CD8-positive, alpha-beta memory T cell (primary cell): ENCODE data around the gene MTM1. TPM values are rescaled to one million over a fixed set of nuclear protein-coding genes. Genes with fewer than 3 reads are reported as not detected.

Experiments used
- CTCF ChIA-PET: fragments of 350-600 bp; sonication (Branson Sonifier 250); formaldehyde crosslinking; loops from one replicate; lab custom pipeline; 2021; ENCODE audit warnings: antibody characterized with exemption; lab: Charles Lee
- POLR2A ChIA-PET: fragments of 350-600 bp; sonication (Branson Sonifier 250); formaldehyde crosslinking; loops from one replicate; lab custom pipeline; 2021; ENCODE audit warnings: antibody characterized with exemption; lab: Charles Lee
- DNase-seq, 5 donors: peaks; one replicate each; pipeline versions ENCODE4 v3.0.0 to v3.0.0-alpha.2; 2020 to 2022; ENCODE audit warnings: mixed read lengths in 1 of 5
- H3K27ac ChIP-seq: one replicate; pipeline ENCODE4 v1.7.0; 2013; ENCODE audit warnings: low read depth, mild to moderate bottlenecking, low read length, moderate library complexity
- H3K27me3 ChIP-seq: 2 replicates; pipeline ENCODE4 v1.7.0; 2013; ENCODE audit warnings: low read length, mild to moderate bottlenecking; ENCODE audit not compliant: insufficient read depth, poor library complexity, severe bottlenecking
- H3K36me3 ChIP-seq: 2 replicates; pipeline ENCODE4 v1.7.0; 2013; ENCODE audit warnings: mild to moderate bottlenecking, low read length, moderate library complexity; ENCODE audit not compliant: insufficient read depth
- H3K4me1 ChIP-seq: 2 replicates; pipeline ENCODE4 v1.7.0; 2013; ENCODE audit warnings: mild to moderate bottlenecking, low read length, moderate library complexity; ENCODE audit not compliant: insufficient read depth
- H3K4me3 ChIP-seq: 2 replicates; pipeline ENCODE4 v1.7.0; 2013; ENCODE audit warnings: mild to moderate bottlenecking, low read length
- H3K9me3 ChIP-seq: 2 replicates; pipeline ENCODE4 v1.7.0; 2013; ENCODE audit warnings: mild to moderate bottlenecking, low read length
- H3K27ac Mint-ChIP-seq, 8 donors: one replicate each; pipeline ENCODE4 v1.8.0; 2020 to 2021; ENCODE audit warnings: mixed read lengths in 8 of 8, mild to moderate bottlenecking in 6 of 8, inconsistent platforms in 3 of 8, moderate library complexity in 3 of 8
- H3K27me3 Mint-ChIP-seq, 2 donors: one replicate each; pipeline ENCODE4 v1.8.0; 2020 to 2021; ENCODE audit warnings: mixed read lengths in 2 of 2, mild to moderate bottlenecking in 1 of 2, moderate library complexity in 1 of 2
- H3K36me3 Mint-ChIP-seq, 3 donors: one replicate each; pipeline ENCODE4 v1.8.0; 2020 to 2021; ENCODE audit warnings: mixed read lengths in 3 of 3, inconsistent platforms in 1 of 3, mild to moderate bottlenecking in 1 of 3
- H3K4me1 Mint-ChIP-seq, 3 donors: one replicate each; pipeline ENCODE4 v1.8.0; 2020 to 2021; ENCODE audit warnings: mixed read lengths in 3 of 3, inconsistent platforms in 1 of 3, mild to moderate bottlenecking in 1 of 3
- H3K4me3 Mint-ChIP-seq, 7 donors: one replicate each; pipeline ENCODE4 v1.8.0; 2020 to 2021; ENCODE audit warnings: mixed read lengths in 7 of 7, mild to moderate bottlenecking in 6 of 7, moderate library complexity in 4 of 7, inconsistent platforms in 2 of 7
- H3K9me3 Mint-ChIP-seq, 5 donors: one replicate each; pipeline ENCODE4 v1.8.0; 2020 to 2022; ENCODE audit warnings: mixed read lengths in 5 of 5, mild to moderate bottlenecking in 3 of 5, moderate library complexity in 2 of 5, inconsistent platforms in 1 of 5
- polyA plus RNA-seq: library from polyadenylated mRNA; unstranded; fragments of 300-500 nt; fragmentation: Illumina TruSeq; gene quantifications from one replicate; pipeline ENCODE4 v1.2.3, GENCODE V29; 2021
- total RNA-seq, 2 experiments: library from RNA; stranded (reverse); gene quantifications; one replicate each; pipeline ENCODE4 v1.2.3, GENCODE V29; 2021

MTM1 gene
- total and polyA plus RNA-seq, 3 experiments from 2014 or later: 13.6 to 19.5 (median 16.6) TPM

- H3K27me3 ChIP-seq: no peaks in the 10 kb centered on the region
- H3K9me3 ChIP-seq: no peaks in the 10 kb centered on the region
- H3K27ac Mint-ChIP-seq: peak overlapping the region in 1 of 8 donors; percentile 68
- no peaks in the 10 kb centered on the region for H3K9me3 Mint-ChIP-seq
- H3K4me3 Mint-ChIP-seq: no peak overlapping the region
- H3K27ac ChIP-seq: no peak overlapping the region
- ChIA-PET CTCF (interaction anchor here (0.7 to 1.0 kb wide), 2 partner anchors 26 to 155 kb away, joined by 3 read pairs; no protein-coding TSS in a partner anchor), POLR2A (no interaction called here)
- H3K4me1 ChIP-seq: peaks cover 23% of the 10 kb centered on the region
- H3K36me3 Mint-ChIP-seq: no peaks in the 10 kb centered on the region
- H3K36me3 ChIP-seq: no peaks in the 10 kb centered on the region
- H3K4me3 ChIP-seq: no peak overlapping the region
- peaks cover 11 to 25% (median 24%) of the 10 kb centered on the region in 3 donors for H3K4me1 Mint-ChIP-seq
- DNase-seq: no peak
- H3K27me3 Mint-ChIP-seq: peaks cover 0 to 1% of the 10 kb centered on the region in 2 donors
Measured at GRCh38 chrX:150544222-150544787, 24.1 kb upstream of the MTM1 start.

GRCh38 chrX:150544835-150545770 lies 23.3 kb upstream of the MTM1 start:
- Mint-ChIP-seq H3K27me3 (peaks cover 0 to 4% of the 10 kb centered on the region in 2 donors), H3K27ac (no peak overlapping the region), H3K36me3 (no peaks in the 10 kb centered on the region), H3K4me1 (peaks cover 11 to 25% (median 24%) of the 10 kb centered on the region in 3 donors), H3K9me3 (no peaks in the 10 kb centered on the region), H3K4me3 (no peak overlapping the region)
- no peak overlapping the region for H3K4me3 ChIP-seq
- H3K9me3 ChIP-seq: no peaks in the 10 kb centered on the region
- ChIA-PET POLR2A (interaction anchor here (1.9 kb wide), 1 partner anchor 23 kb away, joined by 11 read pairs; the partner anchor contains the start of gene MTM1), CTCF (interaction anchor here (1.2 kb wide), 1 partner anchor 24 kb away, joined by 3 read pairs; the partner anchor contains the start of gene MTM1)
- H3K27me3 ChIP-seq: no peaks in the 10 kb centered on the region
- no peak overlapping the region for H3K27ac ChIP-seq
- H3K4me1 ChIP-seq: peaks cover 23% of the 10 kb centered on the region
- no peaks in the 10 kb centered on the region for H3K36me3 ChIP-seq
- no peak for DNase-seq

GRCh38 chrX:150546711-150547153 lies 21.7 kb upstream of the MTM1 start:
- peak overlapping the region; percentile 65 to 80 (median 73) for H3K4me3 Mint-ChIP-seq
- ChIA-PET CTCF (interaction anchor here (1.1 kb wide), 3 partner anchors 10 to 47 kb away, joined by 3 read pairs; partner anchors contain the start of gene MTM1), POLR2A (interaction anchor here (1.2 to 1.9 kb wide), 2 partner anchors 21 to 23 kb away, joined by 4 to 11 read pairs; partner anchors contain the start of gene MTM1)
- H3K9me3 ChIP-seq: no peaks in the 10 kb centered on the region
- peaks cover 23% of the 10 kb centered on the region for H3K4me1 ChIP-seq
- no peaks in the 10 kb centered on the region for H3K27me3 ChIP-seq
- DNase-seq: peak in 4 of 5 donors; percentile 4 to 72 (median 50)
- no peaks in the 10 kb centered on the region for H3K36me3 Mint-ChIP-seq
- peak overlapping the region; percentile 37 for H3K4me3 ChIP-seq
- no peak overlapping the region for H3K27ac ChIP-seq
- peak overlapping the region in 6 of 8 donors; percentile 47 to 89 (median 74) for H3K27ac Mint-ChIP-seq
- peaks cover 11 to 25% (median 24%) of the 10 kb centered on the region in 3 donors for H3K4me1 Mint-ChIP-seq
- H3K9me3 Mint-ChIP-seq: no peaks in the 10 kb centered on the region
- H3K36me3 ChIP-seq: no peaks in the 10 kb centered on the region
- peaks cover 0 to 8% of the 10 kb centered on the region in 2 donors for H3K27me3 Mint-ChIP-seq

GRCh38 chrX:150547375-150548115 lies 20.9 kb upstream of the MTM1 start:
- H3K27ac ChIP-seq: no peak overlapping the region
- no peaks in the 10 kb centered on the region for H3K27me3 ChIP-seq
- peaks cover 0 to 8% of the 10 kb centered on the region in 2 donors for H3K27me3 Mint-ChIP-seq
- POLR2A ChIA-PET: interaction anchor here (1.0 to 1.9 kb wide), 3 partner anchors 21 to 22 kb away, joined by 3 to 11 read pairs (median 4); partner anchors contain the start of gene MTM1
- peak overlapping the region in 5 of 8 donors; percentile 26 to 82 (median 76) for H3K27ac Mint-ChIP-seq
- H3K36me3 Mint-ChIP-seq: no peaks in the 10 kb centered on the region
- peak in 1 of 5 donors; percentile 4 for DNase-seq
- no peaks in the 10 kb centered on the region for H3K36me3 ChIP-seq
- CTCF ChIA-PET: interaction anchor here (1.1 kb wide), 1 partner anchor 21 kb away, joined by 3 read pairs; the partner anchor contains the start of gene MTM1
- no peaks in the 10 kb centered on the region for H3K9me3 ChIP-seq
- peaks cover 11 to 25% (median 24%) of the 10 kb centered on the region in 3 donors for H3K4me1 Mint-ChIP-seq
- peak overlapping the region; percentile 26 for H3K4me3 ChIP-seq
- H3K4me3 Mint-ChIP-seq: peak overlapping the region; percentile 69 to 85 (median 74)
- H3K4me1 ChIP-seq: peaks cover 23% of the 10 kb centered on the region
- no peaks in the 10 kb centered on the region for H3K9me3 Mint-ChIP-seq

DNA sequence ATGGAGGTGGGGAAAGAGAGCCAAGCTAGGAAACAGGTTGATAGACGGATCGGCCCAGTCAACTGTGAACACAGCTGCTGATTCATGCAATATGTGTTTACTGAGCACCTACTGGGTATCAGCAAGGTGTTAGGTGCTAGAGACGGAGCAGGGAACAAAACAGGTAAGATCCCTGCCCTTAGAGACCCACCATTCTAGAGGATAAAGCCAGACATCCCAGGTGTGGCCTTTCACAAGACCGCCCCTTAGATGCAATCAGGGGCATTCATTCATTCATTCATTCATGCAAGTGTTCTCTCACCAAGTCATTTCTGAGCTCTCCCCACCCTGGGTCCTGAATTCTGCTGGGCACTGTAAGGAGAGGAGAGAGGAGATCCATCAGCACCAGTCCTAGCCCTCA lies 20.2 kb upstream of the MTM1 start:
- H3K27me3 Mint-ChIP-seq: peaks cover 0 to 8% of the 10 kb centered on the region in 2 donors
- ChIA-PET CTCF (no interaction called here), POLR2A (interaction anchor here (0.7 to 1.0 kb wide), 2 partner anchors 20 to 26 kb away, joined by 3 read pairs; partner anchors contain the start of gene MTM1)
- no peaks in the 10 kb centered on the region for H3K9me3 ChIP-seq
- DNase-seq: no peak
- H3K4me3 ChIP-seq: no peak overlapping the region
- peaks cover 23% of the 10 kb centered on the region for H3K4me1 ChIP-seq
- peak overlapping the region in 6 of 7 donors; percentile 69 to 85 (median 74) for H3K4me3 Mint-ChIP-seq
- H3K36me3 Mint-ChIP-seq: no peaks in the 10 kb centered on the region
- H3K27ac Mint-ChIP-seq: peak overlapping the region in 4 of 8 donors; percentile 26 to 82 (median 62)
- H3K27me3 ChIP-seq: no peaks in the 10 kb centered on the region
- H3K9me3 Mint-ChIP-seq: no peaks in the 10 kb centered on the region
- H3K27ac ChIP-seq: no peak overlapping the region
- no peaks in the 10 kb centered on the region for H3K36me3 ChIP-seq
- H3K4me1 Mint-ChIP-seq: peaks cover 11 to 25% (median 24%) of the 10 kb centered on the region in 3 donors

DNA sequence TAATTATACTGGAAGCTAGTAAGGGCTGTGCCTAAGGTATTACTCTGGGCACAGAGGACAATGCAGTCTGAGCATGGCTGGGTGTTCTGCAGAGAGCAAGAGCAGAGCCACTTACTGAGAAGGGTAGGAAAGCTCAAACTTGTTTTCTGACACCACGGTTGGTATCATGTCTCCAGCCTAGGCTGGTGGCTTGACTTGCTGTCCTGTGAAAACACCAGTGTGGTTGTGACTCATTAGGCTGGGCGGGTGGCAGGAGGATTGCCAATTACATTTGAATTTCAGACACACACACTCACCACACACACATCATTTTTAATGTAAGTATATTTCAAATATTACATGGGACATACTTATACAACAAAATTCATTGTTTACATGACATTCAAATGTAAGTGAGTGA lies 19.7 kb upstream of the MTM1 start:
- ChIA-PET CTCF (no interaction called here), POLR2A (interaction anchor here (0.7 kb wide), 1 partner anchor 25 kb away, joined by 3 read pairs; no protein-coding TSS in a partner anchor)
- peaks cover 23% of the 10 kb centered on the region for H3K4me1 ChIP-seq
- H3K27ac ChIP-seq: no peak overlapping the region
- no peaks in the 10 kb centered on the region for H3K36me3 ChIP-seq
- Mint-ChIP-seq H3K36me3 (no peaks in the 10 kb centered on the region), H3K27ac (no peak overlapping the region), H3K4me3 (peak overlapping the region in 1 of 7 donors; percentile 69), H3K4me1 (peaks cover 11 to 25% (median 24%) of the 10 kb centered on the region in 3 donors), H3K27me3 (peaks cover 0 to 8% of the 10 kb centered on the region in 2 donors), H3K9me3 (no peaks in the 10 kb centered on the region)
- no peaks in the 10 kb centered on the region for H3K27me3 ChIP-seq
- H3K9me3 ChIP-seq: no peaks in the 10 kb centered on the region
- no peak for DNase-seq
- no peak overlapping the region for H3K4me3 ChIP-seq

GRCh38 chrX:150551963-150552362 lies 16.5 kb upstream of the MTM1 start:
- Mint-ChIP-seq H3K9me3 (no peaks in the 10 kb centered on the region), H3K36me3 (no peaks in the 10 kb centered on the region), H3K27ac (no peak overlapping the region), H3K4me3 (no peak overlapping the region), H3K4me1 (peaks cover 3 to 16% (median 14%) of the 10 kb centered on the region in 3 donors), H3K27me3 (peaks cover 0 to 7% of the 10 kb centered on the region in 2 donors)
- H3K4me3 ChIP-seq: no peak overlapping the region
- ChIA-PET CTCF (no interaction called here), POLR2A (no interaction called here)
- no peaks in the 10 kb centered on the region for H3K27me3 ChIP-seq
- H3K27ac ChIP-seq: no peak overlapping the region
- H3K36me3 ChIP-seq: no peaks in the 10 kb centered on the region
- no peak for DNase-seq
- H3K9me3 ChIP-seq: no peaks in the 10 kb centered on the region
- H3K4me1 ChIP-seq: peaks cover 11% of the 10 kb centered on the region
